GOT3 (cell line): ENCODE measurements around the gene GREM2.

Source experiments
- DNase-seq: peaks from one replicate; lab custom pipeline; 2025; ENCODE audit warnings: mixed read lengths; lab: John Stamatoyannopoulos, UW

The GREM2 gene

GRCh38 chr1:240559781-240560180, 52.2 kb downstream of the GREM2 start:
- no peak for DNase-seq

DNA sequence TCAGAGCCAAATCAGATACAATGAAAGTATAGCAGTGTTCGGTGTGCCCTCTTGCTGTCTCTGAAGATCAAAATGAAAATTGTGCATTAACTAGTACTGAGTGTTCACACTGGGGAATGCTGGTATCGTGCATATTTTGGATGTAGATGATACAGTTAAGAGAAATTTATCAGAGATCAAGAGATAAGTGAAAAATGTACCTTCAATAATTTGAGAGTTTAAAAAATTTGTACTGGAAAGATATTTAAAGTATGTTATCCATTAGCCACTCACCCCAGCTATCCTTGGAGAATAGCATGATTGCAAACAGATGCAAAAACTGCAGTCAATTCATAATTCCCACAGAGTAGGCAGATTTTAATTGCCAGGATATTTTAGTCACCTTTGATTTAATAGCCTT, 56.4 kb downstream of the GREM2 start:
- no peak for DNase-seq

- DNase-seq = no peak
Observed at GRCh38 chr1:240553351-240553750, 58.6 kb downstream of the GREM2 start.

GRCh38 chr1:240539769-240540414, 72.1 kb downstream of the GREM2 start:
- no peak for DNase-seq

- no peak for DNase-seq
Observed at GRCh38 chr1:240538776-240539430, 73.1 kb downstream of the GREM2 start.

GRCh38 chr1:240533154-240533780, 78.7 kb downstream of the GREM2 start:
- DNase-seq = no peak

DNA sequence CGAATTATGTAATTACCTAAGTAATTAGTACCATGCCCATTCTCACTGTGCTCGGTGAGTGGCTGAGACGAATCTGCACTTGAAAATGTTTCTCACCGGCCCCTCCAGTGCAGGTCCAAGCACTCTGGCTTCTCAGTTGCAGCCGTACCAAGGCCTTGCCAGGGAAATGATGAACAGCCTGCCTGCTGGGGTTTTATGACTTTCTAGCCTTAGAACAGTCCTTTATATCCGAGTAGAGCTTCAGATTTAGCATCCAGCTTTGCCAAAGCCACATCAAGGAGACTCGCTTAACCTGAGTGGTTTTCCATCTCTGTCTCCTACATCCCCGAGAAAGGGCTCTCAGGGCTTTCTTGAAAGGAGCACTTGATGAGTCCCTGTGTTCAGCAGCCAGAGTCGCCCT, 83.4 kb downstream of the GREM2 start:
- no peak for DNase-seq

DNA sequence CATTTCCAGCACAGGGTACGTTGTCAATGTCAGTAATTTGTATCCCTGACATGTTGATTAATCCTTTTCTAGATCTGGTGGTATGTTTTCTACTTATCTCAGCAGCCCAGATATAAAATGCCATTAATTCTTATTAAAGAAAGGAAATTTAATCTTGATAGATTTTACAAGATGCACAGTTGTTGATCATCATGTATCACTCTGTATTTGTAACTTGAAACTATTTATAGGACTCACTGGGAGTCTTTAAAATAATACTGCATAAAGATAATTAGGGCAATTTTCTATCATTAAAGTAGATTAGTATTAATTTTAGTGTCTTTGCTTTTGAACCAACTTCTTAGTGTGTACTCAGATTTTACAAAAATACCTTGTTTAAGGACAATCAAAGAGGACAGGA, 84.9 kb downstream of the GREM2 start:
- DNase-seq = no peak

DNA sequence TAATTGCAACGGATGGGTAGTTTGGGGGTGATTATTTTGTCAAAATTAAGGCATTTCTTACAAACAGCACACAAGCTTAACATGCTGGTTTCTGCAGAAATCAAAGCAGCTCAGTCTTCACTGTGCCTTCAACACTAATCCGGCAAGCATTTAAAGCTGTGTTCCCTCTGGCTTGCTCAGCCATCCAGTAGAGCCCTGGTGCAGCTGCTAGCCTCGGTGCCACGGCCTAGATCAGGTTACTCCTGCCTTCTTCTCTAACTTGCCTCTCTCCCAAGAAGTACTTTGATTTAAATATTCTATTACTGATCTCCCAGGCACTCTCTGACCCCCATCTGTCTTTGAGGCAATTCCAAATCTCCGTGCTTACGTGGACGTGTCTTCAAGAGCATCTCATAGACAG, 85.6 kb downstream of the GREM2 start:
- DNase-seq = no peak

GRCh38 chr1:240524356-240525069, 87.4 kb downstream of the GREM2 start:
- no peak for DNase-seq

DNA sequence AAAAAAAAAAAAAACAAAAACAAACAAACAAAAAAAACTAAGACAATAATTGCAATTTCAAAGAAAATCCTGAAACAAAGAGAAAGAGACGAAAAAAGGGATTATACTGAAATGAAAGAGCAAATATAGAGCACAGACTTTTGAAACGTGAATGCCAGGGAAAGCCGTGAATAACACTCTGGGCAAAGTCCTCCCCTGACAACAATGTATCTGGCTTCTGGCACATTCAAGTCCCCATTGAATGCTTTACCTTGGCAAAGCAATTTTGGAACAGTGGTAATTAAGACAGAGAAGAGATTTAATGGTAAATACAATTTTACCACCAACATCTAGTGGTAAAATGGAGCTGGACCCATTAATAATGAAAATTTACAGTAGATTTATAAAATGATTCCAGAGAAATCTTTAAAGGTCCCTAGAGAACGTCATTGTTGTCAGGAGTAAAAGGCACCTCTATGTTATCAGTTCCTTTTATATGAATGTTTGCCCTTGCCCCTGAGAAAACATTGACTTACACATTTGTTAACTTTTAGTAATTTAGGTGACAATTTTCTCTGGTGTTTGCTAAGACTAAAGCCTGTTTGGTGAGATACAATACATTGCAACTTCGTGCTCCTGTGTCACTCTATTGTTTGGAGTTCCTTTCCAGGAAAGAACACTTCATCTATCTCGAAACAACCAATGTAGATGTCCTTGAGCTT, 89.7 kb downstream of the GREM2 start:
- no peak for DNase-seq

DNA sequence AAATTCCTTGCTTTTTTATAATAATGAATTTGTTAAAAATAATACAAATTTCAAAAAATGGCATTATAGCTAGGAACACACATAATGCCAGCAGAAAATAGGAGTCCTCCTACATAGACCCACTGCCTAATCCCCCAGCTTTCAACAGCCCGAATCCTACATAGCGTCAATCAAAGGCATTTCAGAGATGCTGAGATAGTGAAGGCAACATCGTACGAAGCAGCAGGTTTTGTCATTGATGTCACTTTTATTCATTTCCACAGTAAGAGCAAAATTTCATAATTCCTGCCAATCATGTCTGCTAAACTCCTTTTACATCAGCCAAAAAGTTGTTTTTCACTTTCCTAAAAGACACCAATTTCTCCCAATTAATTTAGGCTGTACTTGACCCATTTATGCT, 94.1 kb downstream of the GREM2 start:
- no peak for DNase-seq

DNA sequence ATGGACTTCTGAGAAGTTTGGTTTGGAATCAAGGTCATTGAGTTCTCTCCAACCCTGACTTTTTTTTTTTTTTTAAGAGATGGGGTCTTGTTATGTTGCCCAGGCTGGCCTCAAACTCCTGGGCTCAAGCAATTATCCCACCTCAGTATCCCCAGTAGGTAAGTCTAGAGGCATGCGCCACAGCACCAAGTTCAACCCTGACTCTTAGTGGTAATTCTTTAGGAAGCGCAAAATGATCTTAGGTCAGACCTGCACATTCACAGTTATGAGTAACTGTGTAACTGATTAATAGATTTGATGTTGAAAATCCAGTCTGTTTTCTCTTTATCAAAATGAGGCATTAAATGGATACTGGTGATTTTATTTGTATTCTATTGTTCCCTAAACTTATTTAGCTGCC, 95.9 kb downstream of the GREM2 start:
- DNase-seq = no peak

- DNase-seq = no peak
Observed at GRCh38 chr1:240515505-240515904, 96.5 kb downstream of the GREM2 start.

DNA sequence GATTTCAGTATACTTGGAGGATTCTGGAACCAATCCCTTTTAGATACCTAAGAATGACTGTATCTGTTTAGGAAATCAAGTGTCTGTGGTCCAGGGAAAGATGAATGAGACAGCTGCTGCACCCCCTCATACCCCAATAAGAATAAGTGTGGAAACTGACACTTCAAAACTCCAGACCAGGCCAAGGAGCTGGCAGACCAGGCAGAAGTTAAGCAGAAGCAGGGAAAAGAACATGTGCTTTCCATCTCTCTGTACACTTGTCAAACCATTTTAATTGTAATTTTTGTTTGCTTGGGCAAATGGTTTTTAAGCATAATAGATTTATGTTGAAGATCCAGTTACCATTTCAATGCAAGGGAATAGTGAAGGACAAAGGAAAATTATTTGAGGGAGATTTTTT, 100.2 kb downstream of the GREM2 start:
- no peak for DNase-seq

- DNase-seq = no peak
Observed at GRCh38 chr1:240508950-240509349, 103.0 kb downstream of the GREM2 start.

- no peak for DNase-seq
Observed at GRCh38 chr1:240508201-240508600, 103.8 kb downstream of the GREM2 start.

DNA sequence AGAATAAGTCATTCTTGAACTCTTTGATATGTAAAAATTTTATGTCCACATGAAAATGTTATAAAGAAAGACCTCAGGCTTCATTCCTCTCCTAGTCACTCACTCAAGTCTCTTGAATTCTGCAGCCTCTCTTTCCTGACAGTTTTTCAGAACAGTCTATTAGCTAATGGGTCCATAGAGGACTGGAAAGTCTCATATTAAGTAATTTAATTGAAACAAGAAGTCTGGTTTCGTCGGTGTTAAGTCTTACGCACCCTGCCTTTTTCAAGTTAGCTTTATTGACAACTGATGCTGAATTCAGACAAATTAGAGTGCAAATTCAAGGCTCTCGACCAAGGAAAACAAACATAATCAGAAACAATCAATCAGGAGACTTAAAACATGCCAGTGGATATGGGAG, 105.8 kb downstream of the GREM2 start:
- no peak for DNase-seq

DNA sequence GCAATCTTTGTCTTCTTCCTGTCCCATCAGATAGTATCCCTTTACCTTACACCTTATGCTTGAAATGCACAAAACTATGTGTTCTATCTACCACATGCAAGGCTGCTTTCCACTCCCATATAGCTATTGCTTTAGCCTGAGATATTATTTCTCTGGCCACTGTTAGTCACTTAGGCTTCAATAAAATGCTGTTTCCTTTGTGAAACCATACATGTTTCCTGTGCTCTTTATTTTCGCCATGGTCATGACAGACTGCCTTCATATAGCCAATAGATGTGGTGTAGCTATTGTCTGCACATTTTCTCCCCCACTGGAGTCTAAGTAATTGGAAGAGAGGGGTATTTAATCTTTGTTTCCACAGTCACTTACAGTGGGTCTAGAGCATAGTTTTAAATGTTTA, 108.4 kb downstream of the GREM2 start:
- DNase-seq = no peak

DNA sequence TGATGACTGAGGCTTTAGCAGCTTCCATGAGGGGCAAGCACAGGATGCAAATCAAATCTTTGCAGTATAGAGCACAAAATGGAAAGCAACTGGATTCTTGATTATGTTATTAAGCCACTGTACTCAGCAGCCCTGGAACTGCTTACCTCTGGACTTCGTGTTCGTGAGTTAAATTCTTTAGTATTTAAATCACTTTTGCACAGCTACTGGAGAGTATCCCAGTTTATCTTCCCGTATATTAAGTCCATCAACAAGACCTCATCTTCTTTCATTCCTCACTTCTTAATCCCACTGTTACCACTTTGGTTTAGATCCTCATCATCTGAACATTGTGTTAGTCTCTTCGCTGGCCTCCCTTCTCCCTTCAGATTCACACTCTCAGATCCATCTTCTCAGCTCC, 108.9 kb downstream of the GREM2 start:
- no peak for DNase-seq

DNA sequence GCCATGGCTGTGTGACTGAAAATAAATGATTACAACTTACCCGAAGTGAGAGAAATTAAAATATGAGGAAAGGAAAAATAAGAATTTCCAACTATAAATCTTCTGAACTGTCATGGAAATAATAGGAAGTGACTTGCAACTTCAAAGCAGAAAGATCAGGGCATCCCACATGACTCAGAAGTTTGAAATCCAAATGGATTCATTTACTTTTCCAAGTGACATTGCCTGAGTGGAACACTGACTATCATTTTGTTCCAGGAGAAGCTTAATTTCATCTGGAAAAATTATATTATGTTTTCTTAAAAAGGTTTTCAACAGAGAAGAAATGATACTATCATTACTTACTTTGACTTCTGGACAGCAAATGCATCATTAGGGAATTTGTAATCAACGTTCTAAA, 110.8 kb downstream of the GREM2 start:
- DNase-seq = no peak

DNA sequence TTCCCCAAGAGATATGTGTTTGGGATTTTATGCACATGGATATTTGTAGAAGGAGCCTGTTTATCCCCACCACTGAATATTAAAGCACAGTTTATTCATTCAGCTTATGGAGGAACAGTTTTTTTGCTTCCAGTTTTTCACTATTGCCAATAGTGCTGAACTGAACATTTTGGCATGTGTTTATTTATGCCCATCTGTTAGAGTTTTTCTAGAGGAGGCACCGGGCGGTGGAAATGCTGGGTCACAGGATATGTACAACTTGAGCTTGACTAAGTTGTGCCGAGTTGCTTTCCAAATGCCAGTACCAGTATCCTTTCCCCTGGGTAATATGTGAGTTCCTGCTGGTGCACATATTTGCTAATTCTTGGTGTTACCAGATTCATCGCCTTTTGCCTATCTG, 111.3 kb downstream of the GREM2 start:
- DNase-seq = no peak
